HG03442 (cell line): Measurements from ENCODE around the gene LRRN1.

Experiments
- ATAC-seq: cut with Tn5 transposase; IDR thresholded peaks from one replicate; pipeline ENCODE4 v1.9.1; 2021; ENCODE audit warnings: mild to moderate bottlenecking, moderate library complexity; ENCODE audit not compliant: unreplicated experiment

Gene LRRN1

GRCh38 chr3:3799173-3800079 is at the start of gene LRRN1:
Gene LRRN1 (plus strand): TSS chr3:3799431. CDS start chr3:3844642, 45,211 bp downstream.
- no peak for ATAC-seq

- ATAC-seq: no peak
Observed at GRCh38 chr3:3753416-3753815, 45.8 kb upstream of the LRRN1 start.

DNA sequence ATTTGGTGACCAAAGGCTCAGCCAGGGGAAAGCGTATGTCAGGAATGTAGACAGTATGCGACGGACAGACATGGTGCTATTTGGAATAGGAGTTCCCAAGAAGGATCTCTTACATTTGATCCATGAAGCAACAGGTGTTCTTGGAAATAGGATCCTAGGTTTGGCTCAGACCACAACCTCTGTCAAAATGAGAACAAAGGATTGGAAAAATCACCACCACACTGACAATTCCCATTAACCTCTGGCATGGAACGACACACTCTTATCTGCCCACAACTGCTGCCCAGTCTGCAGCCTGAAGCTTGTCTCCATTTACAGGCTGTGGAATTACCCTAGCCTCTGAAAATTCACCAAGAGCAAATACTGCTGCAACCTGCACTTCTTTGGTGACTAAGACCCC is 33.6 kb upstream of the LRRN1 start:
- ATAC-seq: no peak

GRCh38 chr3:3766140-3766539 is 33.1 kb upstream of the LRRN1 start:
- ATAC-seq: no peak

- ATAC-seq: no peak
Observed at GRCh38 chr3:3771094-3771493, 28.1 kb upstream of the LRRN1 start.

DNA sequence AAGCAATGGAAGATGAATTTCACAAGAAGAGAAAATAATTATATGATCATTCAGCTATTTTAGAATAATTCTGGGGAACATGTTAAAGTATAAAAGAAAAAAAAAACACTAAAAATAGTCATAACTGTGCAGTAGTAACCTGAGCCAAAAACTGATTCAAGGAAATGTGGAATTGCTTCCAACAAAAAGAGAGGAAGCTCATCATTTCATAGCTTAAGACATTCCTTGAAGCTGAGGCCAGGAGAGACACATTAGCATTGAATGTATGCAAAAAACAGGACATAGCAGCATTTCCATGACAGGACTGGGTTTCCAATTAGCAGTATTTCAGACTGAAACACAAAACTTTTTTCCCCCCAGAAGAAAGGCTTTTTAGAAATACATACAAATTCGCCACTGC is 27.7 kb upstream of the LRRN1 start:
- no peak for ATAC-seq

DNA sequence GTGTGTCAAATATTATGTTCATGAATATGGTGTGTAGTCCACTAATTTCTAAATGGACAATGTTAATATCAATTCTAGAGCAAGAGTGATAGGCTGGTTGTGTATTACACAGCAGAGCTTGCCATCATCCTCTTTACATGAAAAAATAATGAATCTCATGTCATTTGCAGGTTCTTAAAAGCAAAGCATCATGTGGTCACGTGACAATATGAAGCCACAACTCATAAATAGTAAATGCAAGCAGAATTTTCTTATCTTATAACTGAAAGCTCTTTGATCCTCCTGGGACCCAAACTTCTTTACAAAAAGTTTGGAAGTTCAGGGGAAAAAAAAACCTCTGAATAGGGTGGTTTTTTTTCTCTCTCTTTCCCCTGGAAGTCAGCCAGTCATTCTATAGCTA is 26.9 kb upstream of the LRRN1 start:
- ATAC-seq: no peak

DNA sequence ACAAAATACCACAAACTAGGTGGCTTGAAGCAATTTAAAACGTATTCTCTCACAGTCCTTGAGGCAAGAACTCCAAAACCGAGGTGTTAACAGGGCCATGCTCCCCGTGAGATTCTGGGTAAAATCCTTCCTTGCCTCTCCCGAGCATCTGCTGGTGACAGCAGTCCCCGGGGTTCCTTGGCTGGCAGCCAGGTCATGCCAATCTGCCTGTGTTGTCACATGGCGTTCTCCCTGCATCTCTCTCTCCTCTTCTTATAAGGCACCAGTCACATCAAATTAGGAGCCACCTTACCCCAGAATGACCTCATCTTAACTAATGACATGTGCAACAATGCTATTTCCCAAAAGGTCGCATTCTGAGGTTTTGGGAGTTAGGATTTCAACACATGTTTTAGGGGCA is 26.3 kb upstream of the LRRN1 start:
- ATAC-seq: no peak

GRCh38 chr3:3776607-3777006 is 22.6 kb upstream of the LRRN1 start:
- ATAC-seq: no peak

DNA sequence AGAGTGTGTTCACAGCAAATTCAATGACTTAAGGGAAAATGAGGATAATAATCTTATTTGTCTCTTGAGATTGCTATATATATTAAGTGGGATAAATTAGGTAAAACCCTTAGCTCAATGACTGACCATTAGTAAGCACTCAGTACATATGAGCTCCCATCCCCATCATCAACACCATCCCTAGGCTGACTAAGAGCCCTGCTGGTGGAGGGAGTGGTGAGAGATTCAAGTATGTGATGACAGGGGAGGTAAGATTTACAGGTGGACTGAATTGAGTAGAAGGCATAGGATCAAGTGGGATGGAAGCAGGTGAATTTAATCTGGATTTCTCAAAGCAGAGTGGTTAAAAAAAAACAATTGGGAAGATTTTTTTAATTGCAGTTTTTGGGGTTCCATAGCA is 21.0 kb upstream of the LRRN1 start:
- ATAC-seq: no peak

DNA sequence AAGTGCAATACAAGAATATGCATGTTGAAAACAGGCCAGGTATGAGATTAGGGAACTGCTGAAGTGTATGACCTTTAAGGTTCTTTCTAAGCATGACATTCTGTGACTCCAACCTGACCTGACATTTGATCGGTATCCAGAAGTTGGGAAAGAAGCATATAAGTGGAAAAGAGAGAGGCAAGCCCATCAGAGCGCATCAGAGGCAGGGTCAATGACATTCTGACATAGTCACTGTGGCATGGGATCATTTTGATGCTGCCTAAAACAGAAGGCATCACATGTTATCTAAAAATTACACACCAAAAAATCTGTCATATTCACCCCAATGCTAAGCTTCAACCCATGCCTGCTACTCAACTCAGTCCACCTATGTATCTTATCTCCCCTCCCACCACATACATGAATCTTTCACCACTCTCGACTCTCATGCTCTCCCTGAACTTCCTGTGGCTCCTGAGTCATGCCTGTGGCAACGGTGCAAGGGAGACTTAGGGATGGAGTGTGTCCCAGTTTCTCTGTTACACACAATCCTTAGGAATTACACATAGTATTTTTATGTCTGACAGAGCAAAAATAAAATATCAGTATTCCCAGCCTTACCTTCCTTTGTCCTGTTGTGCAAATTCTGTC is 20.5 kb upstream of the LRRN1 start:
- no peak for ATAC-seq

DNA sequence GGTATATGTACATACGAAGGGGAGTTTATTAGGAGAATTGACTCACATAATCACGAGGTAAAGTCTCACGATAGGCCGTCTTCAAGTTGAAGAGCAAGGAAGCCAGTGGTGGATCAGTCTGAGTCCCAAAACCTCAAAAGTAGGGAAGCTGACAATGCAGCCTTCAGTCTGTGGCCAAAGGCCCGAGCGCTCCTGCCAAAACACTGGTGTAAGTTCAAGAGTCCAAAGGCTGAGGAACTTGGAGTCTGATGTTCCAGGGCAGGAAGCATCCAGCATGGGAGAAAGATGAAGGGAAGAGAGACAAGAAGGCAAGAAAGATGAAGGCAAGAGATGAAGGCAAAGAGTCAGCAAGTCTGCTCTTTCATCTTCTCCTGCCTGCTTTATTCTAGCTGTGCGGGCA is 16.8 kb upstream of the LRRN1 start:
- ATAC-seq: no peak

- no peak for ATAC-seq
Observed at GRCh38 chr3:3783210-3783609, 16.0 kb upstream of the LRRN1 start.

GRCh38 chr3:3783696-3784095 is 15.5 kb upstream of the LRRN1 start:
- no peak for ATAC-seq

- ATAC-seq: no peak
Observed at GRCh38 chr3:3792391-3792790, 6.8 kb upstream of the LRRN1 start.

DNA sequence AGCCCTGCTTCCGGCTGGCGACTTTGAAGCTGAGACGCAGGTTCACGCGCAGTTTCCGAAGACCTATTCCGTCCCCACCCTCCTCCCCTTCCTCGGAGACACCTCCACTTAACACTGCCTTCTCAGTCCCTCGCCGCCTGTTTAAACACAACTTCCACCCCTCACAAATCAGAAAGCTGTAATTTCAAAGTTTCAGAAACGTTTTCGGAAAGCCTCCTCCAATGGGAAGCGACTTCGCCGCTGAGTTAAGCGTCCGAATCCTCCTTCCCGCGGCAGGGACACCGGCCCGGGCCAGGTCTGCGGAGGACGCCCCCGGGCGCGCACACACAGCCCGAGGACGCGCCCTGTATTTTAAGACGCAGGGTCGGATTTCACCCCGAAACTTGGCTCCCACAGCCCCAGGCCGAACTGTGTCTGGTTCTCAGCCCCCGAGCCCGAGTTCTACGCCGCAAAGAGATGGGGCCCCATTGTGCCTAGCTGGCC is 559 bp upstream of the LRRN1 start:
- ATAC-seq: no peak

GRCh38 chr3:3800080-3800455 is 837 bp downstream of the LRRN1 start:
- ATAC-seq: no peak

DNA sequence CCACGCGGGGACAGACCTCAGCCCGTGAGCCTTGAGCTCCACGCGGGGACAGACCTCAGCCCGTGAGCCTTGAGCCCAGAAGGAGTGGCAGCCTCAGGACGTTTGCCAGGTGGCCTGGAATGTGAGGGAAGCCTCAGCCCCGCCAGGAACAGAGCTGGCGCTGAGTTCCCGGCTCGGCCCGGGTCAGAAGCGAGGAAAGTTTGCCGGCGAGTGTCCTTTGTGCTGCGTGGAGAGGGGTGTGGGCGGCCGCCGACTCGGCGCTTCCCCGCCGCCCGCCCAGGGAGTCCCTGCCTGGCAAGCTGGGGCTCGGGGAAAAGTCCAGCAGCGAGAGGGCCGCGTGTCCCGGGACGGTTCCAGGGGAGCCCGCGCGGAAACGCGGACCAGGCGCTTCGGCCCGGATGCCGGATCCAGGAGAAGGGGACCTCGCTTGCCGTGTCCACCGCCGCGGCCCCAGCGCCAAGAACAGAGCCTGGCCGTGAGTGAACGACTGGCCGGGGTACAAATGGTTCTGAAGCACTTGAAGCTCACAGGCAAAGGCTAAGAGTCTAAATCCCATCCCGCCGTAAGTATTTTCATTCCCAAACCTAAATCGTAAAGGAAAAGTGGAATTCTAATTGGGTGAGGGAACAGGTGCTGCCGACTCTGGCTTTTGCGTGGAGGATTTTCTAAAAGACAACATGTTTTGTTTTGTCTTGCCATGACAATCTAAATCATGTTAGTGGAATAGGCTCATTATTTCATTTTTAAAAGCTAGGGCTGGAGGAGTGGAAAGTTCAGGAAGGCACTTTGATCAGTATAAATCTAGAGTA is 1.7 kb downstream of the LRRN1 start:
- ATAC-seq: no peak

GRCh38 chr3:3801494-3801841 is 2.2 kb downstream of the LRRN1 start:
- no peak for ATAC-seq

DNA sequence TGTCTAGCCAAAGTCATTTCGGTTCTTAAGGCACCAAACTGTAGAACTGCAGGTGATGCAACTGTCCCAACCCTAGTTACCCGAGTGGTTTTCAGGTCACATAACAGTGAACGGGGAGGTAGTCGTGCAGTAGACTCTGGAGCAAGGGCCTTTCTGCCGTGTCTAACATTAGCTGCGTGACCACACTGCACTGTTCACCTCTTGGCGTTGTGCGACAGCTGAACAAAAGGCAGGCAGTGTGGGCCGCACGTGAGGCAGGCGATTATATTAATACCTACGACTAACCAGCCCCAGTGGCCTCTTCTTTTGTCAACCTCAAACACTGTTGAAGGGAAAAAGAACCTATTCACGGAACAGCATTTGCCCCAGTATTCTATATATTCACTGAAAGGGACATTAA is 2.8 kb downstream of the LRRN1 start:
- ATAC-seq: no peak

DNA sequence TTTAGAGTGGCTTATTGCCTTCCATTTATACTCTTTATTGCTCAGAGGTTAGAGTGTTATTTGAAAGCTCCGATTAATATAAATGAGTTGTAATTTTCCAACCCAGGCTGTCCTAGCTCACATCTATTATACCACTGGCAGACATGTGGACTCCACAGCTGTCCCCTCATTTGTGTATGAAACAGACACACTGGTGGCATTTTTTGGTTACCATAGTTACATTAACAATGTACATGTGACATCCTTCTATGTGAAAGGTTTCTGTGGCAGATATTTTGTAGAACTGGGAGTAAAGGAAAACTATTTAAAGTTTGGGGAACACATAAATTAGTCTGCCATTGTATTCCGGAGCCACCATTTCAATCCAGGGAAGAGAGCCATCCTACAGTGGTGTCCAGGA is 5.3 kb downstream of the LRRN1 start:
- no peak for ATAC-seq

DNA sequence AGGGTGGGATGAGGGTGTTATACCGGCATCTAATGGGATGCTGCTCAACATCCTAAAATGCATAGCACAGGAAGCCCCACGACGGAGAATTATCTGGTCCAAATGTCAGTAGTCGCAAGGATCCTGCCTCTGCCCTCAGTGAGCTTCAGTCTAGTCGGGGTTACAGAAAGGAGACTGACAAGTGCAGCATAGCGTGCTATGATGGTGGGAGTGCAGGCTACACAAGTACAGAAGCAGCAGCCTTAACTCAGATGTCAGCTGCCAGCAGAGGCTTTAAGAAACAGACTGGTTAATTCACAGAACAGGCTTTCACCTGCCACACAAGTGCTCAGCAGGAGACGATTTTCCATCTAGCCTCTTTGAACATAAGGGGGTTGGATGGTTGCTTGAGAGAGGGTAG is 6.9 kb downstream of the LRRN1 start:
- ATAC-seq: no peak
